ENCODE measurements around the gene NAXD.
"Not testable (repeated sequence)": the region's sequence is repeated elsewhere in the genome, so short reads cannot be mapped to it uniquely, and the experiment has no call there.

NAXD gene

GRCh38 chr13:110593430-110594130 lies 21.8 kb upstream of the NAXD start:
- DNase-seq (ENCODE audit: low read depth in 2 of 2), result no peak

- no peak for DNase-seq (ENCODE audit: low read depth in 2 of 2)
Observed at GRCh38 chr13:110597041-110597689, 18.2 kb upstream of the NAXD start.

- no peak for DNase-seq (ENCODE audit: low read depth in 2 of 2)
Observed at GRCh38 chr13:110600261-110600819, 15.0 kb upstream of the NAXD start.

- no peak for DNase-seq (ENCODE audit: low read depth in 2 of 2)
Observed at GRCh38 chr13:110600980-110601379, 14.4 kb upstream of the NAXD start.

GRCh38 chr13:110605132-110605531 lies 10.2 kb upstream of the NAXD start:
- no peak for DNase-seq (ENCODE audit: low read depth in 2 of 2)

GRCh38 chr13:110606281-110606680 lies 9.1 kb upstream of the NAXD start:
- not testable (repeated sequence) for DNase-seq (ENCODE audit: low read depth in 2 of 2)

- no peak for DNase-seq (ENCODE audit: low read depth in 2 of 2)
Observed at GRCh38 chr13:110607675-110608224, 7.6 kb upstream of the NAXD start.

- DNase-seq (ENCODE audit: low read depth in 2 of 2), result no peak
Observed at GRCh38 chr13:110610955-110611595, 4.3 kb upstream of the NAXD start.

GRCh38 chr13:110615005-110615321 lies 382 bp upstream of the NAXD start:
- DNase-seq (ENCODE audit: low read depth in 2 of 2), result no peak

GRCh38 chr13:110616103-110617101 lies 1.1 kb downstream of the NAXD start:
- peak in 1 of 2 donors; percentile 31 for DNase-seq (ENCODE audit: low read depth in 2 of 2)

GRCh38 chr13:110617321-110618072 lies 2.2 kb downstream of the NAXD start:
- DNase-seq (ENCODE audit: low read depth in 2 of 2), result no peak

GRCh38 chr13:110618167-110618566 lies 2.8 kb downstream of the NAXD start:
- DNase-seq (ENCODE audit: low read depth in 2 of 2), result no peak

- DNase-seq (ENCODE audit: low read depth in 2 of 2), result no peak
Observed at GRCh38 chr13:110618780-110619179, 3.4 kb downstream of the NAXD start.

GRCh38 chr13:110620596-110620995 lies 5.3 kb downstream of the NAXD start:
- DNase-seq (ENCODE audit: low read depth in 2 of 2), result no peak

- DNase-seq (ENCODE audit: low read depth in 2 of 2), result no peak
Observed at GRCh38 chr13:110624766-110625756, 9.7 kb downstream of the NAXD start.

GRCh38 chr13:110625771-110626321 lies 10.5 kb downstream of the NAXD start:
- DNase-seq (ENCODE audit: low read depth in 2 of 2), result no peak

GRCh38 chr13:110626521-110626920 lies 11.2 kb downstream of the NAXD start:
- DNase-seq (ENCODE audit: low read depth in 2 of 2), result no peak

GRCh38 chr13:110627351-110627750 lies 12.0 kb downstream of the NAXD start:
- no peak for DNase-seq (ENCODE audit: low read depth in 2 of 2)

Measured in stimulated activated CD8-positive, alpha-beta memory T cell treated with anti-CD3 and anti-CD28 coated beads, Interleukin-15, amount 100 ng/mL, for 48 hours (primary cell).